GM04503 (cell line): Measurements from ENCODE around the gene FBXL19.
A peak's percentile ranks its signal among the peaks of the same experiment; 100 is the strongest.
"Not testable (repeated sequence)": the region's sequence is repeated elsewhere in the genome, so short reads cannot be mapped to it uniquely, and the experiment has no call there.

ENCODE experiments used
- DNase-seq: peaks from one replicate; pipeline ENCODE4 v3.0.0-alpha.2; 2012; ENCODE audit warnings: low read depth

FBXL19 gene, protein sequence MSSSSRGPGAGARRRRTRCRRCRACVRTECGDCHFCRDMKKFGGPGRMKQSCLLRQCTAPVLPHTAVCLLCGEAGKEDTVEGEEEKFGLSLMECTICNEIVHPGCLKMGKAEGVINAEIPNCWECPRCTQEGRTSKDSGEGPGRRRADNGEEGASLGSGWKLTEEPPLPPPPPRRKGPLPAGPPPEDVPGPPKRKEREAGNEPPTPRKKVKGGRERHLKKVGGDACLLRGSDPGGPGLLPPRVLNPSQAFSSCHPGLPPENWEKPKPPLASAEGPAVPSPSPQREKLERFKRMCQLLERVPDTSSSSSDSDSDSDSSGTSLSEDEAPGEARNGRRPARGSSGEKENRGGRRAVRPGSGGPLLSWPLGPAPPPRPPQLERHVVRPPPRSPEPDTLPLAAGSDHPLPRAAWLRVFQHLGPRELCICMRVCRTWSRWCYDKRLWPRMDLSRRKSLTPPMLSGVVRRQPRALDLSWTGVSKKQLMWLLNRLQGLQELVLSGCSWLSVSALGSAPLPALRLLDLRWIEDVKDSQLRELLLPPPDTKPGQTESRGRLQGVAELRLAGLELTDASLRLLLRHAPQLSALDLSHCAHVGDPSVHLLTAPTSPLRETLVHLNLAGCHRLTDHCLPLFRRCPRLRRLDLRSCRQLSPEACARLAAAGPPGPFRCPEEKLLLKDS

DNA sequence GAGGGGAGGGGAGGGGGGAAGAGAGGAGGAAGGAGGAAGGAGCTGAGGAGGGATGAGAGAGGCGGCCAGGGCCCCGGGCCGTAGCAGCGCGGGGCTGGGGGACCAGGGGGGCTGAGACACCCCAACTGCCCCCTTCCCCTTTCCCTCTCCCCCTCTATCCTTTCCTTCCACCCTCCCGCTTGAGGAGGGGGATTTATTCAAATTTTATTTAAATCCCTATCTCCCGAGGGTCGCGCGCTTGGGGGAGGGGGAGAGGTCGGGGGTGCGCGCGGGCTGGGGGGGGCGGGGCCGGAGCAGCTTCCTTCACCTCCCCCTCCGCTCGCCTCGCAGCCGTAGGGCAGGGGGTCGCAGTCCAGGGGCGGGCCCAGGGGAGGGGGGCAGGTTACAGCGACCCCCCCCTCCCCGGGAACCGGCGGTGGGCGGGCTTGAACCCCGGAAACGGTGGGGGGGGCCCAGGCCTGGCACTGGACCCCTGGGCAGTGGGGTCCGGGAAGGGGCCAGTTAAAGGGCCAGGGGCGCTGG lies at the start of gene FBXL19:
Gene FBXL19 (plus strand): TSS at position 19 of the 522 bp plus-strand sequence. CDS start 2,183 bp downstream, outside the sequence.
- DNase-seq = no peak

DNA sequence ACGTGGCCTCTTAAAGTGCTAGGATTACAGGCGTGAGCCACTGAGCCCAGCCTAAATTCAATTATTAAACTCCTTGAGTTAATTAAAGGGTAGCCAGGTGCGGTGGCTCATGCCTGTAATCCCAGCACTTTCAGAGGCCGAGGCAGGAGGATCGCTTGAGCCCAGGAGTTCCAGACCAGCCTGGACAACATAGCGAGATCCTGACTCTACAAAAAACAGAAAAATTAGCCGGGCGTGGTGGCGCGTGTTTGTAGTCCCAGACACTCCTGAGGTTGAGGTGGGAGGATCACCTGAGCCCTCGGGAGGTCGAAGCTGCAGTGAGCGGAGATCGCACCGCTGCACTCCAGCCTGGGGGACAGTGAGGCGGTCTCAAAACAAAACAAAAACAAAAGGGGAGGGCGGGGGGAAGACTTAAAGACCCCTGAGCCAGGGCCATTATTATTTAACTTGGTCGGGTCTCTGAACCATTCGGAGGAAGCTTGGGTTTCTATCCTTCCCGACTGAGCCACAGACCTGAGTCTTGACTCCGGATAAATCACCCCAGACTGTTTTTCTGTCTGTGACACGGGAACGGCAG lies 49.0 kb upstream of the FBXL19 start:
- no peak for DNase-seq

DNA sequence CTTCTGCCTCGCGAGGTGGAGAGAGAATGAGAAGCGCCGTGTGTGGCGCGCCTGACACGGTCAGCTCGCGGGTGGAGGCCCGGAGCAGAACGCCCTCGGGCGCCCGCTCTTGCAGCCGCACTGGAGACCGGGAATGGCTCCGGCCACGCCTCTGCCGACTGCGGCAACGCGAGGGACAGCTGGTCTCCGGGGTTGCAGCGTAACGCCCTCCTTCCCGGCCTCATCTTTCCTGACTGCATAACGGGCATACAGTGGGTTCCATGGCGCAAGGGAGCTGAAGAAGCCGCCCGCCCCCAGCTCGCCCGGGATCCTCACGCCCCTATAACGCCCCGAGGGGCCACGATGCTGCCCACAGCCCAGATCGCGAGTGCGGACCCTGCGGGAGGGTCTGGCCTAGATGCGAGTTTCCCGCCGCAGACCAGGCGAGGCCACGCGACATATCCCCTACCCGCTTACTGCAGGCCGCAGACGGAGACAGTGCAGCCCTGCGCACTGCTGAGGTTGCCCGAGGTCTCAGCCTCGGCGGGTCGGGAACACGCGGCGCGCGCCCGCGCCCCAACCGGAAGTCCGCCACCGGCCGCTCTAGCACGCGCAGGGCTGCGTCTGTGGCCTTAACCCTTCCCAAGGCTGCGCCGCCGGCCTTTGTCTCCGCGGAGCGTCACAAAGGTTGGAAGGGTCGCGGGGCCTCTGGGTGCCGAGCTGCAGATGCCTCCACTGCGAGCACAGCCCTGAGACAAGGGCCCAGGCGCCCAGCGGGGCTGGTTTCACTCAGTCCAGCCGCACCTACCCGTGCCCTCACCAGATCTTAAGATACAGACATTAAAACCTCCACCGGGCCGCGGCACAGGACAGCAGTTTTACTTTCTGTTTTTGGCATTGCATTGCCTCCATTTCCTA lies 48.3 kb upstream of the FBXL19 start:
- peak; percentile 45 for DNase-seq

DNA sequence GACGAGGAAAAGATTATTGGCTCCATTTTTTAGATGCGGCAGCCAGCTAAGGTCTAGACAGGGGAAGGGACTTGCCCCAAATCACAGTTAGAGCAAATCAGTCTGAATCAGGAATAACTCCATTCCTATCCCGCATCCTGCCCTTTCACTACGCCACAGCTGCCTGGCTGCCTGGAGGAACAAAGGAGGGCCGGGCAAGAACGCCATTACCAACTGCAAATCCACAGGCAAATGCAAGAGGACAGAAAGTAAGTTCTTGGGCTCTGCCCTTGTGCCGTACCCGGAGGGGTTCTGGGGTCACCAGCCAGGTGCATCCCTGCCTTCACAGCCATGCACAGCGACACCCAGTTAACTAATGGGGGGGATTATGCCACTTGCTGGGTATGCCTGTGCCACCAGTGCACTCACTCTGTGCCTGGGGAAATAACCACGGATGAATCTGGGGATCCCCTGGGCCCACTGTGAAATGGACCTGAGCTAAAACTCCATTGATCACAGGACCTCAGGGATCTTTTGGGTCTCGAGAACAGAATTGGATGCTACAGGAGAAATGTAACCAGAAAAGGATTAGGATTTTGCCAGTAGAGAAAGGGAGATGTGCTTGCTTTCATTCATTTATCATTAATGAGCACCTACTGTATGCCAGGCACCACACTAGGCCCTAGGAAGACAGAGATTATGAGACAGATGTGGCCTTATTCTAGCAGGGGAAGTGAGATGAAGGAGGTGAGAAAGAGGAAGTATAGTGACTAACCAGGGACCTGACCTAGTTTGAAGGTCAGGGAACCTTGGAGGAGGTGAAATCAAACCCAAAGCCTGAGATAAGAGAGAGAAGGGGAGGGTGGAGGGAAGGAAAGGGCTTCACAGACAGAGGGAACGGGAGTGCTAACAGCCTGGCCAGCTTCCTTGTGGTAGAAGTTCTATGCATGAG lies 47.2 kb upstream of the FBXL19 start:
- DNase-seq = no peak

DNA sequence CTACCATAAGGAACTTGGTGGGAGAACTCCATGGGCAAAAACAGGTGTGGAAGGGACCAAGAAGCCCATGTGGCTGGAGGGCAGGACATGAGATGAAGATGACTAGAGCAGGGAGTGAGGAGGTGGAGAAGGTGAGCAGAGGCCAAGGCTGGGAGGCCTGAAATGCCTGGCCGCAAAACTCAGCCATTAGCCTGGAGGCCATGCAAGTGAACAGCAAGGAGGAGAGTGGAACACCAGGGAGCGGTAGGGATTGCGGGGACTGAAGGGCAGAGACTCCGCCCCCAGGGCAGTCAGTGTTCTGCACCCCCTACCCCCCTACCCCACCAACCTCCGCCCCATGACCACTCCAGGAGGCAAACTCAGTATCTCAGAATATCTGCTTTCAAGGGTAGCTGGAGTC lies 46.5 kb upstream of the FBXL19 start:
- no peak for DNase-seq

DNA sequence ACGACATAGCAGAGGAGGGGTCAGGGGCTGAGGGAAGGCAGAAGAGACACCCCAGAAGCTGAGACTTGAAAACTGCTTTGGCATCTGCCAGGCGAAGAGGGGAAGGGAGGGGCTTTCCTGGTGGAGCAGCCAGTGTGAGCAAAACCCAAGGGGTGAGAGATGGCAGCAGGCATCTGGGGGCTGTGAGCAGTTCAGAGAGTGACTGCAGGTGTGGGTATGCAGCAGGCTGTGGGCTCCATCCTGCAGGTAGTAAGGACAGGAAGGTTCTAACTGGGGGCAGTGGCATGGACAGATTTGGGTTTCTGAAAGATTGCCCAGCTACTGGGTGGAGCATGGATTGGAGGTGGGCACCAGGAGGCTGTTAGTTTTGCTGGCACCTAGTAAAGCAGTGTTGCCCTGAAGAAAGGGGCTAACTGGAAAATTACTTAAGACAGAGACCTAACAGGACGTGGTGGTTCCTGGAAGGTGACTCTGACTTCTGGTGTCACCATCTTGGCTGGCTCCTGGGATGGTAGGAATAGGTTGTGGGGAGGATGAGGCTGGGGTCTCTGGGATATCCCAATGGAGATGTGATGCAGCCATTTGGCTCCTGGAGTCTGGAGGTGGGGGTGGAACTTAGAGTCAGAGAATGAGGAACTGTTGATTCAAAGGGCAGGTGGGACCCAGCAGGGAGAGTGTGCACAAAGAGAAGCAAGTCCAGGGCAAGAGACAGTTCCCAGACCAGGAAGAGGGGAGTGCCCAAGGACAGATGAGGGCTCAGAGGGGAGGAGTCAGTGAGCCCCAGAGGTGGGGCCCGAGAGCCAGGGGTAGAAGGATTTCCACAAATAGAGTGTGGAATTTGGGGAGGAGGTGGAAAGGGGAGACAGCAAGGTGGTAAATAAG lies 40.7 kb upstream of the FBXL19 start:
- DNase-seq = no peak

DNA sequence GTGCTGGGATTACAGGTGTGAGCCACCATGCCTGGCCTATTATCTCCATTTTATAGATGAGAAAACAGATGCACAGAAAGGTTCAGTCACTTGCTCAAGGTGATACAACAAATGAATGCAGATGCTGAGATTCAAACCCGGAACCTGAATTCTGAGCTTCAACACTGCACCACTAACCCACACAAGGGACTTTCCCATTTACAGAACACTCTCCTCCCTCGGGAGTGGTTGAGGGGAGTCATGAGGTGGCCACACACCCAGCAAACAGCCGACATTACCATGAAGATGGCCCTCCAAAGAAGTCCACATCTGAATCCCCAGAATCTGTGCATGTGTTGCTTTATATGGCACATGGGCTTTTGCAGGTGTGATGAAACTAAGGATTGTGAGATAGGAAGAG lies 38.6 kb upstream of the FBXL19 start:
- DNase-seq = no peak

DNA sequence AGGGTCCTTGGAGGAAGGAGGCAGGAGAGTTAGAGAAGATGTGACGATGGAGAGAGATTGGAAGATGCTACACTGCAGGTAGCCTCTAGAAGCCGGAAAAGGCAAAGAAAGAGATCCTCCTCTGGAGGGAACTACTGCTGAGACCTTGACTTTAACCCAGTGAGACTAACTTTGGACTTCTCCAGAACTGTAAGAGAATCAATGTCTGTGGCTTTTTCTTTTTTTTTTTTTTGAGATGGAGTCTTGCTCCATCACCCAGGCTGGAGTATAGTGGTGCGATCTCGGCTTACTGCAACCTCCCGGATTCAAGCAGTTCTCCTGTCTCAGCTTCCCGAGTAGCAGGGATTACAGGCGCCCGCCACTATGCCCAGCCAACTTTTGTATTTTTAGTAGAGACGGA lies 38.2 kb upstream of the FBXL19 start:
- no peak for DNase-seq

DNA sequence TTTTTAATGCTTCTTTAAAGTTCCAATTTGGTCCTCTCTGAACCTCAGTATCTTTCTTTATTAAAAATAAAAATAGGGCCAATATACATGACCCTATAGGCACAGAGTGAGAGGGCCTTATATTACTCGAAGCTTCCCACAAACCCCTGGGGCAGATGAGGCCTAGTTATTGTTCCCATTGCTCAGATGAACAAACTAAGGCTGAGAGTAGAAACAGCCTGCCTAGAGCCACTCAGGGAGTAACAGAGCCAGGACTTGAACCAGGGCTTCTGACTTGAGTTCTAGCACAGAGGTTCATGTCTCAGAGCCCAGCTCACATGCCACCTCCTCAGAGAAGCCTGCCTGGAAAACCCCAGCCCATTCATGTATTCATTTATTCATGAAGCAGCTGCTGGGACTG lies 37.2 kb upstream of the FBXL19 start:
- DNase-seq = no peak

DNA sequence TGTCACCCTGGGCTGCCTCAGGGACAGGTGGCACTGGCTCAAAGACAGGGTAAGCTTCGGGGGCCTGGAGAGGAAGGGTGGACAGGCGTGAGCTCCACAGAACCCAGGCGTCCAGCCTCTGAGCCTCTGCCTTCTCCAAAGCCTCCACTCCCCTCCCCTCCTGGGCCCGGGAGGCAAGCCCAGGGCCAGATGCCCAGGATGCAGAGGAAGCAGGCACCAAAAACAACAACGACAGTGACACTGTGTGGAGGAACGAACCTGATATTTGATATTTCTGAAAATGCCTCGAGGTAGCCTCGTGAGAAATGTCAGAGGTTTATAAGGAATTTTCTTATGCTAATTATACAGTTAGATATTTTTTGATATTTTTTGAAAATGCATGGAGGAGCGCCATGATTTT lies 35.4 kb upstream of the FBXL19 start:
- DNase-seq = no peak

DNA sequence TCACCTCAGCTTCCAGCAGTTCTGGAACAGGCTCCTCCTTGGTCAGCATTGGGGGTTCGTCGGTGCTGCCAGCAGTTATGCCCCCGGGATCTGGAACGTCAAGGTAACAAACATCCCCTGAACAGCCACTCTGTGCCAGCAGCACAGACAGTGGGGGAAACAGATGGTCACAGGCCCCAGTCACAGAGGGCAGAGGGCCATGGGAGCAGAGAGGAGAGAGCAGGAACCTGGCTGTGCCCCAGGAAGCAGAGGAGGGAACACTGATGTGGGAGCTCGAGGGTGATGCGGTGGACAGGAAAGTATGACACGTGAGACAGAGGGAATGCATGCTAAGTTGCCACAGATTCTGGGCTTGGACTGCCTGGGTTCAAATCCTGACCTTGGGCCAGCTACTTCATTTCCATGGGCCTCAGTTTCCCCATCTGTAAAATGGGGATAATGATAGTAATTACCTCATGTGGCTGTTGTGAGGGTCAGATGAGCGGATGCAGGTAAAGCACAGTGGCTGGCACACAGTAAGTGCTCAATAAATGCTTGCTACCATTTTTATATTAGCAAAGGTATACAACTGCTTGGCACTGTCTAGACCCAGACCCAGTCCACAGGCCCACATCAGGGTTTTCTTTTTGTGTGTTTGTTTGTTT lies 34.4 kb upstream of the FBXL19 start:
- DNase-seq = no peak

DNA sequence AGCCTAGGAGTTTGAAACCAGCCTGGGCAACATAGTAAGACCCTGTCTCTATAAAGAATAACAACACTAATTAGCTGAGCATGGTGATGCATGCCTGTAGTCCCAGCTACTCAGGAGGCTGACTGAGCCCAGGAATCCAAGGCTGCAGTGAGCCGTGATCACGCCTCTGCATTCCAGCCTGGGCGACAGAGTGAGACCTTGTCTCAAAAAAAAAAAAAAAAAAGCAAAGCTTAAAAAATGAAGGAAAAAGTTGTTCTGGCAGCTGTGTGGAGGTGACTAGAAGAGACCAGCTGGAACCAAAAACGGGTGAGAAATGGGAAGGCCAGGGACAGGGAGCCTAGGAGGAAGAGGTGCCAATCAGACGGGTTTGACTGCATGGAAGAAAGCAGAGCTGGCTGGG lies 33.7 kb upstream of the FBXL19 start:
- DNase-seq = no peak

DNA sequence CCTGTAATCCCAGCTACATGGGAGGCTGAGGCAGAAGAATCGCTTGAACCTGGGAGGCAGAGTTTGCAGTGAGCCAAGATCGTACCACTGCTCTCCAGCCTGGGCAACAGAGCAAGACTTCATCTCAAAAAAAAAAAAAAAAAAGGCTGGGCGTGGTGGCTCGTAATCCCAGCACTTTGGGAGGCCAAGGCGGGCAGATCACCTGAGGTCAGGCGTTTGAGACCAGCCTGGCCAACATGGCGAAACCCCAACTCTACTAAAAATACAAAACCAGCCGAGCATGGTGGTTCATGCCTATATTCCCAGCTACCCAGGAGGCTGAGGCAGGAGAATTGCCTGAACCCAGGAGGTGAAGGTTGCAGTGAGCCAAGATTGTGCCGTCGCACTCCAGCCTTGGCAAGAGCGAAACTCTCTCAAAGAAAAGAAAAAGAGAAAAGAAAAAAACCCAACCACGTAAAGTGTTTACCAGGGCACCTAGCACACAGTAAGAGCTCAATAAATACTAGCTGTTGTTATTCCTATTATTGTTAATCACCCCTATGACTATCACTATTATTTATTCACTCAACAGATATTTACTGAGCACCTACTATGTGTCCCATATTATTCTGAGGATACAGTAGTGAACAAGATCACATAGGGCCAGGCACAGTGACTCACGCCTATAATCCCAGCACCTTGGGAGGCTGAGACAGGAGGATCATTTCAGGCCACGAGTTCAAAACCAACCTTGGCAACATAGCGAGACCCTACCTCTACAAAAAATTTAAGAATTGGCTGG lies 32.1 kb upstream of the FBXL19 start:
- not testable (repeated sequence) for DNase-seq

DNA sequence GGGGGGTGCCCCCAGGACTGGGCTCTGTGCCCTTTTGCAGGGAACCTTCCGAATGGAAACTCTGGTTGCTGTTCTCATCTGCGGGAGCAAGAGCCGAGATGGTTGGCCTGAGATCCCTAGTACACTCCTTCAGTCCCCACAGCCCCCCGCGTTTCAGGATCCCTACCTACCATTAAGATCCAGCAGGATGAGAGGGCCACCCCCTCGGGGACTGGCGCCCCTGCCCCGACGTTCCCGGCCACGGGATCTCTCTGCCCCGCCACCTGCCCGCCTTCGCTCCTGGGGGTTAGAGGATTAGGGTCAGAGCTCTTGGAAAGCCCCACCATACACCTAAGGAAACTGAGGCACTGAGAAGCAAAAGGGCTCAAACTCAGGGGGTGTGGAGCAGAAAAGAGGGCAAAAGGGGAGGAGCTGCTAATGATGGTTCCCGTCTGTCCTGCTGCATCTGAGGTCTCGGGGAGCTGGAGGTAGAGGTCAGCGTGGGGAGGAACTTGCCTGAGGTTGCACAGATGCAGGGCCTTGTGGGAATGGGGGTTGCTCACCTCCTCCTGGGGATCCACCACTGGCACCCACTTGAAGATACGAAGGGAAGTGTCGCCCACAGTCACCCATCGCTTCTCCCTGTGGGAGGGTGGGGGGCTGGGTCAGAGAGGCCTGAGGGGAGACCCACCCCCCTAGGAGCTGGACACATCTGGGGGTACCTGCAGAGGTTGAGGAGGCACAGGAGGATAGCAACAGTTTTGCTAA lies 30.5 kb upstream of the FBXL19 start:
- DNase-seq = no peak

DNA sequence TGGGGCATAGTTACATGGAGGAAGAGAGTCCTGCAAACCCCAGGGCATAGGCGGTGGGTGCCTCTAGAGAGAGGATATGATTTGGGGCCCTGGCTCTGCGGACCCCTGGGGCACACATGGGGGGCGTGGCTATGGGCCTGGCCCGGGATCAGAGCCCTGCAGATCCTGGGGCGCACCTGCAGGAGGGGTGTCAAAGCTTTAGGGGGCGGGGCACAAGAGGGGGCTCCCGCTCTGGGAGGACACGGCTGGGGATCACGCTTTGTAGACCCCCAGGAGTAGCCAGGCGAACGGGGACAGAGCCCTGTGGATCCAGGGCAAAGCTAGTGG lies 30.0 kb upstream of the FBXL19 start:
- no peak for DNase-seq

DNA sequence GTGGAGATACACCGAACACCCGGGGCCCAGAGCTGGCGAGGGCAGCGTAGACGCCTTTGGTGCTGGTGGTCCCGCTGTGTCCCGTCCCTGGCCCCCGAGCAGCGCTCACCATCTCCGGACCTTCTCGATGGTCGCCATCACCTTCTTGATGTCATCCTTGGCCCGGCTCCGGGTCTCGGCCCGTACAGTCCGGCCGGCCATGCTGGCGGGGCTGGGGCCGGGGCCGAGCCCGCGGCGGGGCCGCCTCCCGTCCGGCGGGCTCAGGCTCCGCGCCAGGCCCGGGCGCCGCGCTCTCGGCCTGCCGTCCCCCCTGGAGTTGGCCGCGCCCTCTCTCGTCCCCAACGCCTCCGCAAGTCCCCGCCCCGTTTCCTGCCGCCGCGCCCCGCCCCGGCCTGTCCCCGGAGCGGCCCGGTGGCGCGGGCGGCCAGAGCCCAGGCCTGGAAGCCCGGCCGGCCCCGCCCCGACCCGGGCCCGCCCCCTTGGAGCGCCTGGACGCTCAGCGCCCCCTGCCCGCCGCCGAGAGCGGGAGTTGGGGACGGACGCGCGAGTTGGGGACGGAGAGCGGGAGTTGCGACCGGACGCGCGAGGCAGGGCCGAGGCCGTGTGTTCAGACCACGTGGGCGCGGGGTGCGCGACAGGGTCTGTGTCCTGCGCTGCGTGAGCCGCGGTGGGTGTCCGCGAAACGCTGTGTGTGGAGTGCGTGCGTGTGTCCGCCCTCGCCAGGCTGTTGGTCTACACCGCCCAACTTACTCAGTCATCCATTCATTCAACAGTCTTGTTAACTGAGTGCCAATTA lies 29.4 kb upstream of the FBXL19 start, which contains the start of gene BCL7C:
Gene BCL7C (minus strand): TSS at position 334 of the 796 bp plus-strand sequence. CDS start 133 bp downstream, at position 201.
- DNase-seq = peak; percentile 35
